NCI-H1417 treated with DMSO at 0.1 percent for 48 hours (cell line): ENCODE data around the gene PPARGC1A.

Source experiments
- DNase-seq: peaks from one replicate; lab custom pipeline; 2025; lab: John Stamatoyannopoulos, UW

Gene PPARGC1A

DNA sequence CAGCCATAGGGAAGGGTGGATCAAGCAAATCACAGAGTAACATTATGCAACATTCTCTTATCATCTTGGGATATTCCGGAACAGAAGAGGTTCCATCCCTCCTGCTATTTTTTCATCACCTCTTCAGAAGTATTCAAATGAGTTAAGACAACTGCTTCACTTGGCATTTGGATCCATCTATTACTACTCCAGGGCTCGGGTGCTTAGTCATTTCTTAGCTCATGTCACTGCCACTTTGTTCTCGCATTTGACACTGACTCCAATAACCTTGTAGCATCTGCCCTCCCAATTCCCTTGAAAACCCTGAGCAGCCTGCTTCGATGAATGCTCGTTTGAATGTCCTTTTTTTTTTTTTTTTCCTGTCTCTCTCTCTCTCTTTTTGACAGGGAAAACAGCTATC, 114.9 kb downstream of the PPARGC1A start:
- no peak for DNase-seq

DNA sequence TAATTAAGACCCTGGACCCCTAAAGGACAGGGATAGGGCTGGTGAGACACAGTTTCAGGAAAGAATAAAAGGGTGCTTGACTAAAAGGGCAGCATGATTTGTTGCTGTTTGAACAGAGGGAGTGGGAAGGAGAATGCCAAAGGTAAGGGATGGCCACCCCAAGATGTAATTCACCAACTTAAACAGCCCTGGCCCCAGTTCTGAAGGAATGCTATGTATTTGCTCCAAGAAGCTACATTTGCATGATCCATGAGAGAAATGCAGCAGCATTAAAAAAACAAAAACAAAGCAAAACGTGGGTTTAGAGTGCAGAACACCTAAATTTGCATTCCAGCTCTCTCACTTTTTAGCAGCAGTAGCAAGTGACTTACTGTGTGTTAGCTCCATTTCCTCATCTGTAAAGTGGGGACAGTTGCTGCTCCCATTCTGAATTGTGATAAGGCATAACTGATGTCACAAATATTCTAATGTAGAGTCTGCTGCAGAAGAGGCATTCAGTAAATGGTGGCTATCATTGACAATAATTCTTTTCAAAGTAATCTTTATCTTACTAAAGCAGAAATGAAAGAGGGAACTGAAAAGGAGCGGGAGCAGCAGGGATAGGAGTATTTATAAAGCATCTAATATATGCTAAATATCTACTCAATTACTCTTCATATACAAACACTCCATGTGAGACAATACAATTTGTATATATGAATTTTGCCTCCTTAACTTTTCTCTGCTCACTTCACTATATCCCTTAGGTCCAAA, 115.8 kb downstream of the PPARGC1A start:
- DNase-seq: no peak

DNA sequence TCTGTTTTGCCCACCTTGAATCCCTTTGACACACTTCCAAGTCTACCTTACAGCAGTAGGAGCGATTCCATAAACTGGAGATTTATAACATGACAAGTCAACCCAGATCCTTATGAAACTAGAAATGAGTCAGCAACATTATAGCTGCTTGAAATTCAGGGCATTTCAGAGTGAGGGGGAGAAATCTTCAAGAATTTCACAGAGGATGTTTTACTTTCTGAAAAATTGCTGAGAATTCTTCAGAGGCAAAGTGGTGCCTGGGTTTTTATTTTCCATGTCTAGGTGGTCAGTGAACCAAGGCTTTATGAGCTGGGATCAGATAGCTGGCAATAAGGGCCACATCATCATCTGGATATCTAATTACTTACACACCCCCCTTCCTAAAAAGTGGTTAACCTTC, 119.8 kb downstream of the PPARGC1A start:
- DNase-seq: no peak

DNA sequence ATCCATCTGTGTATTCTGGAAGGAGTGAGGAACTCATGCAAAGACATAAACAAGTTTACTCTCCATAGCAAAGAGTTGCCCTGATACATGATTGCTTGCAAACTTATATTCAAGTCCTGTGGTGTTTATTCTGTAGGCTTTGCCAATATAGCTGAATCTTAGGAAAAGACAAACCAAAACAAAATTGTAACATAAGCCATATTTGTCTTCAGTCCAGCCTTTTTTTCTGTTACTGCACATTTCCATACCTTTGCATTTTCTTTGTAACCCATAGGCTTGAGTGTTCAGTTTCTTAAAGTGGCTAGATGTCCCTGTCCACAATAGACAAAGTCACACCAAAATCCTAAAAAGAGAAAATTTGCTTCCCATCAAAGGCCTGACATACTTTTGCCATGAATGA, 120.4 kb downstream of the PPARGC1A start:
- no peak for DNase-seq

DNA sequence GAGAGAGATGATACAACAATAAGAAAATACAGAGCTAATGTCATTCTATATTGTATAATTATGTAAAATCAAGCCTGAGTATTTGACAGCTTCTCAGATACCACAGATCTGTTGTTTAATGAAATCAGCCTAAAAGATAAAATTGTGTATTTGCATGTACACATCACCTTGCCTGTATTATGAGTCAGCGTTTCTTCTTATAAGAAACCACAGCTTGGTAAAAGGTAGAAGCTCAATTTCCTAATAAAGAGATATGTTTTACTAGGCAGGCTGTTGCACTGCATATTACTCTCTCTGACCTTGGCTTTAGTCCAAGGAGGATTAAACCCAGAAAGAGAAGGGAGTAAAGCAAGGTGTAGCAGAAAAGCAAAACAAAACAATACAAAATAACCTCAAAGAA, 121.3 kb downstream of the PPARGC1A start:
- DNase-seq: no peak

DNA sequence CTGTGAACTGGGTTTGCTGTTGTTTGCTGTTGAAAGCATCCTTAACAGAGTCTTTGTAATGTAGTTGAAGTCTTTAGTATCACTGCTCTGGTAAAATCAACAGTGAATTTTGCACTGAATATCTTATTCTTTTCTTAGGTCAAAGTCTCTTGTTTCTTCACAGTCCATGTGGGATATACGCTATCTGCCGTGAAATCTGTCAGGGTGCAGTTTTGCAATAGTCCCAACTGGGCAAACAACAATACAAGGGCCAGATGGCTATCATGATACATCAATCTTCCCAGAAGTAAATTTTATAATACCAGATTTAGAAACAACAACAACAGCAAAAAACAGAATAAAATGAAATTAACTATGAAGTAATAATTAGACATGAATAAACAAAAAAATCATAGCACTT, 123.5 kb downstream of the PPARGC1A start:
- no peak for DNase-seq

DNA sequence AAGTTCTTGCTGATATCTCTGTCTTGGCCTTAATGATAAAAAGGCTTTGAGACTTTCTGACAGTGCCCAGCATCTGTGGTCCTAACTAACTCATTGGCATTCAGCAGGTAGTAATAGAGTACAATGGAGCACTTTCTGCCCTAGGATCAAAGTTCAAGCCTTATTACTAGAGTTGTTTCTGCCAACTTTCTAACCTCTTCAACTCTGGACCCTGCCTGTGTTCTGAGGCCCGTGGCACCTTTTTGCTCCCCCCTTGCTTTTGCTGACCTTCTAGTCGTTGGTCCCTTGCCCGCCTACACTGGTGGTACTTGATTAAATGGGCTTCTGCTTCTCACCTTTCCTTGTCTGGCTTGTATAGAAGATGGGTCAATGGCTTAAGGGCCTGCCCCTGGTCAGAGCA, 126.3 kb downstream of the PPARGC1A start:
- no peak for DNase-seq

DNA sequence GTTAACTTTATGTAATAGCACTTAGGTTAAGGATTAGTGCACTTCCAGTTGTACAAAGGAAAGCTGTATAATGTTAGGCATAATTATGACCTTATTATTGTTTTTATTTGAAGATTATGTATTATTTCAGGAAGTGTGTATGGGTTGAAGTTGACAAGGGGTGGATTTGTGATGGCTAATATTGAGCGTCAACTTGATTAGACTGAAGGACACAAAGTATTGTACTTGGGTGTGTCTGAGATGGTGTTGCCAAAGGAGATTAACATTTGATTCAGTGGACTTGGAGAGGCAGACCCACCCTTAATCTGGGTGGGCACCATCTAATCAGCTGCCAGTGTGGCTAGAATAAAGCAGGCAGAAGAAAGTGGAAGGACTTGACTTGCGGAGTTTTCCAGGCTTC, 127.3 kb downstream of the PPARGC1A start:
- DNase-seq: no peak

DNA sequence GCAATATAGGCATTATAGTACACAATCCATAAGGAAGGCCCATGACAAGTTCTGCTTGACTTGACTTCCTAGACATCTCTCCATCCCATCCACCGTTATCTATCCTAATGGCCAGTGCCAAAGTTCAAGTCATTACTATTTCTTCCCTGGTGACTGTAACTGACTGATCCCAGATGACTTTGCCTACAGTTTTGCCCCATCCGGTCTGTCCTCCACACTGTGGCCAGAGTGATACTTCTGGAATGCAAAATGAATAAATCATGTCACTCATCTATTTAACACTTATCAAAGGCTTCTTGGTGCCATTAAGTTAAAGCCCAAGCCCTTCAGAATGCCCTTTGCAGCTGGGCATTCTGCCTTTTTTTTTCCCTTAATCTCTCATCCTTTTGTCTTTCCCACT, 130.8 kb downstream of the PPARGC1A start:
- no peak for DNase-seq

DNA sequence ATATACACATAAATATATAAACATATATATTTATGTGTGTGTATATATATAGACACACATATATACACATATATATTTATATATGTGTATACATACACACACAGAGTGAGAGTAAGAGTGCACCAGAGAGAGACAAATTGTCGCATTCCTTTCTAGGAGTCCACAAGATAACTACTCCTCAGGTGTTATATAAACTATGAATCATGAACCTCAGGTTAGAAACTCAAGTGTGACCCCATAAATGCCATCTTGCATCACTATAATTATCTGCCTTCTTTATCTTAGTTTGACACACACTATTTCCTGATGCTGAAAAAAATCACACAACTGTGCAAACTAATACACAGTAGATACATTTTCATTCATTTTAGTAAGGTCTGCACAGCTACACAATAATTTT, 135.2 kb downstream of the PPARGC1A start:
- DNase-seq: no peak

DNA sequence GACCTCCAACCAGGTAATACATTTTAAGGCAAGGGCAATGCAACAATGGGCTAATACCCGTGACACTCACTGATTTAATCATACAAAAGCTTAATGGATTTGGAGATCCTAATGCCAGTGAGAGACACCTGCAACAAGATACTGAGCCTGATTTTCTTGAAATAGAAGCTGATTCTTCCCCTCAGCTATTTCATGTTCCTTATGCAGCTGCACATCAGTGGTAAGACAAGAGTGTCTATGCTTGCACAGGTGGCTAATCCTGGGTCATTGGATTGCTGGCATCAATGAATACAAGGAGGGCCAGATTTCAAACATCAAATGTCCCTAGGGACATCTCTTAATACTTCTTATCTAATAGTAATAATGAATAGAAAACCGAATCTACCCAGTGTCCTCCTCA, 139.7 kb downstream of the PPARGC1A start:
- DNase-seq: no peak

DNA sequence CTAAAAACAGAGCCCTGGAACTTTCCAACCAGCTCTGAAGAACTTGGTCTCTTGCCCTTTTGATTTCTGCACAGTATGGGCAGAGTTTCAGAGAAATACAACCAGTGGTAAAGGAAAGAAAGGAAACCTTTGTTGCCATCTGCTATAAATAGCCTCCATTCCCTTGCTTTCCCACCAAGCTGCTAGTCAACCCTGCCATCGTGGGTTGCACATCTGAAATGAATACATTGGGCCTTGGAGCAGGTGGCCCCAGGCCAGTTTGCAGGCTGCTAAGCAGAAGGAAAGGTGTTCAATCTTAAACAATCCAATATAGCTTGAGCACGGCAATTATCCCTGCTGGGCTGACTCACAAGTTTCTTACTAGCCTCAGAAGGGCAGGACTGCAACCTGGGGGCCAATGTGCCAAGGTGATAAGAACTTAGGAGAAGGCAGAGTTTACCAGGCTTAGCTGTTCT, 142.5 kb downstream of the PPARGC1A start:
- no peak for DNase-seq

DNA sequence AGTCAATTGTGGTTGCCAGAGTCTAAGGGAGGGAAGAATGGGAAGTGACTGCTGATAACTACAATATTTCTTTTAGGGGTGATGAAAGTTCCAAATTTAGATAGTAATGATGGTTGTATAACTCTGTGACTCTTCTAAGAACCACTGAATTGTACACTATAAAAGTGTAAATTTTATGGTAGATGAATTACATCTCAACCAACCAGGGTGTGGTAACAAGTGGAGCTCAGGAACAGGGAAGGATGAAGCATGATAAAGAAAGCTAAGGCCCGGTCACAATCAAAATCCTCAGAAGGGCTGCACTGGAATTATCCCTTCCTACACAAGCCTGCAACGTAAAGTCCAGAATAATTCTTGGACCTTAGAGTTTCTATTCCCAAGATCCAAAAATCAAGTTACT, 143.2 kb downstream of the PPARGC1A start:
- no peak for DNase-seq

DNA sequence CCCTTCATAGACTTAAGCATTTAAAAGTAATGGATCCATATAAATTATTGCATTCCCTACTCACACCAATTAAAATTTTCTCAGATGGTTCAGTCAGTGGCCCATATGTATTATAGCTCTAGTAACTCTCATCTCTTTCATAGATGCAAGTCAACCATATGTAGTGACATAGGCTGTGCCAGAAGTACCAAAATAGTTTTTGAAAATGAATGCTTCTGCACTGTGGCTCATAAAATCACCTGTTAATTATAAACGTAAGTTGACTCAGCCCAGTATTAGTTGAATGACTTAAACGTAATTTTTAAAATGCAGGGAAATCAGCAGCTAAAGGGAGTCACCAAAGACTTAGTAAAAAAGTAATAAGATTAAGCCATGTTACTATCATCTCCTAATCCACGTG, 143.8 kb downstream of the PPARGC1A start:
- DNase-seq: no peak

DNA sequence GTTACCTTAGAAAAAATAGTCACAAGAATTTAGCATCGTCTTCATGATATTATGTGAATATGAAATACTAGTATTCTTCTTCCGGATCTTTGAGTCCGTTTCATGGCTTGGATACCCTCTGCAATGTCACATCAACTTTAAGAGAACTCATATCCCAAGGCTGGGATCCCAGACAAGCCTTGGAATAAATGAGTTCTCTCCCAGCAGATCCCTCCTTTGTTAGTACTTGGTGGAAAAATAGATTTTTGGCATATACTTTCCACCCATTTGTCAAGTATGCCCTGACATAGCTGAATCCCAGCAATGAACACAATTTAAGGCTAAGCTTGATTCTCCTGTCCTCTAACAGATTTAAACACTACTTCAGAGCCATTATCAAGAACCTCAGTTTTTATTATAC, 144.5 kb downstream of the PPARGC1A start:
- DNase-seq: no peak
